ENCODE data around the gene LRBA.

Gene LRBA

GRCh38 chr4:150394046-150394445 is 621.0 kb downstream of the LRBA start:
- H3K36me3 ChIP-seq (ENCODE audit: insufficient read depth, low read length), result no peaks in the 10 kb centered on the region
- H3K9me3 ChIP-seq (ENCODE audit: insufficient read depth, low read length, severe bottlenecking), result peaks cover 6% of the 10 kb centered on the region
- H3K27ac ChIP-seq (ENCODE audit: low read length), result no peak overlapping the region
- no peak overlapping the region for H3K4me2 ChIP-seq (ENCODE audit: insufficient read depth, low read length)
- ATAC-seq (ENCODE audit: insufficient read depth, low read depth), result no peak
- DNase-seq, result no peak
- H3K9ac ChIP-seq (ENCODE audit: low read depth, low read length), result no peak overlapping the region
- H3K4me1 ChIP-seq (ENCODE audit: insufficient read depth, low read length), result no peaks in the 10 kb centered on the region
- H3K79me2 ChIP-seq (ENCODE audit: insufficient read depth, low read length), result no peaks in the 10 kb centered on the region
- TF ChIP-seq CTCF (IDR thresholded peaks at IDR 0.05; ENCODE audit: borderline replicate concordance, extremely low read depth, low read length, poor library complexity, severe bottlenecking), result no peak
- no peak for TF ChIP-seq EZH2 (IDR thresholded peaks at IDR 0.05; ENCODE audit: borderline replicate concordance, low read depth, low read length, severe bottlenecking)
- H4K20me1 ChIP-seq (ENCODE audit: insufficient read depth, low read length), result no peaks in the 10 kb centered on the region
- no peak overlapping the region for H3K4me3 ChIP-seq (ENCODE audit: low read depth in 1 of 2, low read length in 2 of 2)
- no peak overlapping the region for H2AFZ ChIP-seq (ENCODE audit: low read depth, low read length)
- H3K27me3 ChIP-seq (ENCODE audit: insufficient read depth, low read length, poor library complexity), result no peaks in the 10 kb centered on the region

GRCh38 chr4:150391052-150391451 is 624.0 kb downstream of the LRBA start:
- DNase-seq, result no peak
- no peaks in the 10 kb centered on the region for H3K36me3 ChIP-seq (ENCODE audit: insufficient read depth, low read length)
- H3K4me1 ChIP-seq (ENCODE audit: insufficient read depth, low read length), result no peaks in the 10 kb centered on the region
- no peaks in the 10 kb centered on the region for H4K20me1 ChIP-seq (ENCODE audit: insufficient read depth, low read length)
- TF ChIP-seq EZH2 (IDR thresholded peaks at IDR 0.05; ENCODE audit: borderline replicate concordance, low read depth, low read length, severe bottlenecking), result no peak
- no peak for TF ChIP-seq CTCF (IDR thresholded peaks at IDR 0.05; ENCODE audit: borderline replicate concordance, extremely low read depth, low read length, poor library complexity, severe bottlenecking)
- no peak overlapping the region for H3K9ac ChIP-seq (ENCODE audit: low read depth, low read length)
- no peak overlapping the region for H3K27ac ChIP-seq (ENCODE audit: low read length)
- no peaks in the 10 kb centered on the region for H3K27me3 ChIP-seq (ENCODE audit: insufficient read depth, low read length, poor library complexity)
- no peak for ATAC-seq (ENCODE audit: insufficient read depth, low read depth)
- H3K4me3 ChIP-seq (ENCODE audit: low read depth in 1 of 2, low read length in 2 of 2), result no peak overlapping the region
- peaks cover 6% of the 10 kb centered on the region for H3K9me3 ChIP-seq (ENCODE audit: insufficient read depth, low read length, severe bottlenecking)
- H3K4me2 ChIP-seq (ENCODE audit: insufficient read depth, low read length), result no peak overlapping the region
- H2AFZ ChIP-seq (ENCODE audit: low read depth, low read length), result no peak overlapping the region
- H3K79me2 ChIP-seq (ENCODE audit: insufficient read depth, low read length), result no peaks in the 10 kb centered on the region

GRCh38 chr4:150390531-150390910 is 624.6 kb downstream of the LRBA start:
- Histone ChIP-seq H3K9me3 (ENCODE audit: insufficient read depth, low read length, severe bottlenecking) (peaks cover 6% of the 10 kb centered on the region), H3K27ac (ENCODE audit: low read length) (no peak overlapping the region), H3K9ac (ENCODE audit: low read depth, low read length) (no peak overlapping the region), H2AFZ (ENCODE audit: low read depth, low read length) (no peak overlapping the region), H4K20me1 (ENCODE audit: insufficient read depth, low read length) (no peaks in the 10 kb centered on the region), H3K79me2 (ENCODE audit: insufficient read depth, low read length) (no peaks in the 10 kb centered on the region), H3K4me1 (ENCODE audit: insufficient read depth, low read length) (no peaks in the 10 kb centered on the region), H3K27me3 (ENCODE audit: insufficient read depth, low read length, poor library complexity) (no peaks in the 10 kb centered on the region), H3K4me2 (ENCODE audit: insufficient read depth, low read length) (no peak overlapping the region), H3K36me3 (ENCODE audit: insufficient read depth, low read length) (no peaks in the 10 kb centered on the region), H3K4me3 (ENCODE audit: low read depth in 1 of 2, low read length in 2 of 2) (no peak overlapping the region)
- TF ChIP-seq CTCF (IDR thresholded peaks at IDR 0.05; ENCODE audit: borderline replicate concordance, extremely low read depth, low read length, poor library complexity, severe bottlenecking) (no peak), EZH2 (IDR thresholded peaks at IDR 0.05; ENCODE audit: borderline replicate concordance, low read depth, low read length, severe bottlenecking) (no peak)
- no peak for ATAC-seq (ENCODE audit: insufficient read depth, low read depth)
- DNase-seq, result no peak
